Measurements from ENCODE around the gene TBX1.

- TF ChIP-seq CTCF (IDR thresholded peaks at IDR 0.05) (no peak), EZH2 (IDR thresholded peaks at IDR 0.05) (no peak), EZH2phosphoT487 (IDR thresholded peaks at IDR 0.05) (no peak)
These were observed 43.8 kb upstream of the TBX1 start for GRCh38 chr22:19716829-19717105.

Measured in neural progenitor cell (in vitro differentiated cells).